ENCODE data around the gene TMEM121B.
"Not testable (repeated sequence)": the region's sequence is repeated elsewhere in the genome, so short reads cannot be mapped to it uniquely, and the experiment has no call there.

TMEM121B gene

DNA sequence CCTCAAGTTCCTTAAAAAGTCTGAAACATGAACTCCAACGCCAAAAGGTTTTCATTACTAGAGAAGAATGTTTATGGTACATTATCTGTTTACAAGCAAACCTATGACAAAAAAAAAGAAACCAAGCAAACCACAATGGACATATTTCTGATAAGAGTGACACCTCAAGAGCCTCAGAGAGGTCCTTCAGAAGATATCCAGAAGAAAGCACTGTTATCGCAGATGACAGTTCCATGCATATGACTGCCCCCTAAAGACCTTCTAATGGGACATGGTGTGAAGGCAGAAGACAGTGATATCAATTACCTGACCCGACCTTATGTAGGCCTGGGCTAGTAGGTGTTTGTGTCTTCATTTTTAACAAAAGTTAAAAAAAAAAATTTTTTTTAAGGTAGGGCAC lies 34.8 kb upstream of the TMEM121B start:
- H3K4me1 ChIP-seq (ENCODE audit: control insufficient read depth in 1 of 2, insufficient read depth in 2 of 2, low read length in 2 of 2), result peaks cover 32 to 38% of the 10 kb centered on the region in 2 donors

DNA sequence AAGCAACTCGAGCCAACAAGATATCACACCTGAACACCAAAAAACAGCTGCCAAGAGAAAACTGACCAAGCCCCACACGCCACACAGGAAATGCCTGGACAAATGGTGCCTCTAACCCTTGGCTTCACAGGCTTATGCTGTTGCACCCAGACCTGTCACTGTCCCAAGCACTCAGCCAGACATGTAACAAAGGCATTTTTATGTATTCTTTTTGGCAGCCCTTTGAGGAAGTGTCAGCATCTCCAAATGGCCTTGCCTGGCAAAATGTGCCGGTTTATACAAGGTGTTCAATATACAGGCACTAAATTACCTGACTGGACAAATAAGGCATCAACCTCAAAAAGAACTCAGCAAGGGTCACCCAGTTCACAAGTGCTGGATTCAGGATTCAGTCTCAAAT lies 31.8 kb upstream of the TMEM121B start:
- Histone ChIP-seq H3K27me3 (ENCODE audit: control insufficient read depth in 1 of 2, insufficient read depth in 2 of 2, low read length in 2 of 2) (no peaks in the 10 kb centered on the region), H3K4me3 (ENCODE audit: low read depth in 1 of 2, low read length in 2 of 2) (no peak overlapping the region), H3K9me3 (ENCODE audit: control insufficient read depth in 1 of 2, low read length in 2 of 2) (no peaks in the 10 kb centered on the region), H3K27ac (ENCODE audit: low read depth, low read length) (no peak overlapping the region), H3K4me1 (ENCODE audit: control insufficient read depth in 1 of 2, insufficient read depth in 2 of 2, low read length in 2 of 2) (peaks cover 39 to 59% of the 10 kb centered on the region in 2 donors), H3K9ac (ENCODE audit: low read depth in 1 of 2, low read length in 2 of 2) (peak overlapping the region in 1 of 2 donors; percentile 31), H3K36me3 (ENCODE audit: control insufficient read depth in 1 of 2, insufficient read depth in 2 of 2, low read length in 2 of 2) (peaks cover 0 to 6% of the 10 kb centered on the region in 2 donors)

More for the DNA sequence above, 34.8 kb upstream of the TMEM121B start:
- H3K27ac ChIP-seq (ENCODE audit: low read depth, low read length), result no peak overlapping the region
- H3K27me3 ChIP-seq (ENCODE audit: control insufficient read depth in 1 of 2, insufficient read depth in 2 of 2, low read length in 2 of 2), result no peaks in the 10 kb centered on the region
- H3K9ac ChIP-seq (ENCODE audit: low read depth in 1 of 2, low read length in 2 of 2), result no peak overlapping the region
- H3K36me3 ChIP-seq (ENCODE audit: control insufficient read depth in 1 of 2, insufficient read depth in 2 of 2, low read length in 2 of 2), result no peaks in the 10 kb centered on the region
- no peaks in the 10 kb centered on the region for H3K9me3 ChIP-seq (ENCODE audit: control insufficient read depth in 1 of 2, low read length in 2 of 2)
- H3K4me3 ChIP-seq (ENCODE audit: low read depth in 1 of 2, low read length in 2 of 2), result no peak overlapping the region

DNA sequence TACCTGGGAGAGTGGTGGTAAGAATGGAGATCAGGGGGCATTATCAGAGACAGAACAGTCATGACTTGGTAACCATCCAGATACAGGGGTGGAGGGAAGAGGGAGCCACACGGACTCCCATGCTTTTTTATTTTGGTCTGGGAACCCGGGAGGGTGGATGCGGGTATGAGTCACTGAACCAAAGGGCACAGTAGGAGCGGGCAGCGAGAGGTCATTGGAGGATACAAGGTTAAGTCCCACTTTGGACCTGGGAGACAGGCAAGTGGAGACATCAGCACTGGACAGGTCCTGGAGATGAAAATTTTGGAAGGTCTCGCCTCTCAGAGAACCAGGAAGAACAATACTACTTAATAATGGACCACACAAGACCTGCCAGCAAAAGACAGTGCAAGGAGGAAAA lies 31.2 kb upstream of the TMEM121B start:
- Histone ChIP-seq H3K27me3 (ENCODE audit: control insufficient read depth in 1 of 2, insufficient read depth in 2 of 2, low read length in 2 of 2) (no peaks in the 10 kb centered on the region), H3K27ac (ENCODE audit: low read depth, low read length) (no peak overlapping the region)

DNA sequence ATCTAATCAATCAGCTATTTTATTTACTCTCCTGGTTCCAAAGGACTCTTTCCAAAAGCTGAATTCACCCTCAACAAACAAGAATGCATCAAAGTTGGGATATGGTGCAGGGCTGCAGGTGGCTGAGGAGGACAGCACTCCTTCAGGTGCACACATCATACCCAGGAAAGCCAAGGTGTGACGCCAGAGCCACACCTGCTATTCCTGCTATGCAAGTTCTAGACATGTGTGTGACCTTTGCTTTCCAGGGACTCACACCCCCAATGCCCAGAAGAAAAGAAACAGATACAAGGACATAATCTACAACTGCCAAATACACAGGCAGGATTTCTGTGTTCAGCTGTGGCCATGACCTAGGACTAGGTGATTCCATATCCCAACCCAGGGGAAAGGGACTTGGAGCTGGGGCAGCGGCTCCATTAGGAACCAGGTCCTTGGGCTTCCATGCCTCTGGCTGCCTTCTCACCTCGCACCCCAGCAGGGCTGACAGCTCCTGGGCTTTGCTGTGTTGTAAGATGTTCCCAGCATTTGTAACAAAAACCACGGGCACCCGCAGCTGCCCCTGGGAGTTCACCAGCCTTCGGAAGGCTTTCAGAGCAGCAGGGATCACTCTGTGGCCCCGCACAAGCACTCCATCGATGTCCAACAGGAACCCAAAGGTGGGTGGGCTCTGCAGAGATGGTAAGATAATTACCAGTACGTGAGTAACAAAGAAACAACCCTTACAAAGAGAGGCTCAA lies 28.1 kb upstream of the TMEM121B start:
- H3K4me1 ChIP-seq (ENCODE audit: control insufficient read depth in 1 of 2, insufficient read depth in 2 of 2, low read length in 2 of 2), result peaks cover 34 to 46% of the 10 kb centered on the region in 2 donors
- H3K27me3 ChIP-seq (ENCODE audit: control insufficient read depth in 1 of 2, insufficient read depth in 2 of 2, low read length in 2 of 2), result no peaks in the 10 kb centered on the region
- no peaks in the 10 kb centered on the region for H3K9me3 ChIP-seq (ENCODE audit: control insufficient read depth in 1 of 2, low read length in 2 of 2)
- peak overlapping the region in 1 of 2 donors; percentile 42 for H3K4me3 ChIP-seq (ENCODE audit: low read depth in 1 of 2, low read length in 2 of 2)
- H3K27ac ChIP-seq (ENCODE audit: low read depth, low read length), result peak overlapping the region; percentile 77
- H3K36me3 ChIP-seq (ENCODE audit: control insufficient read depth in 1 of 2, insufficient read depth in 2 of 2, low read length in 2 of 2), result peaks cover 4 to 27% of the 10 kb centered on the region in 2 donors
- peak overlapping the region; percentile 15 to 26 for H3K9ac ChIP-seq (ENCODE audit: low read depth in 1 of 2, low read length in 2 of 2)

More for the DNA sequence above, 31.2 kb upstream of the TMEM121B start:
- Histone ChIP-seq H3K36me3 (ENCODE audit: control insufficient read depth in 1 of 2, insufficient read depth in 2 of 2, low read length in 2 of 2) (peaks cover 4 to 12% of the 10 kb centered on the region in 2 donors), H3K9ac (ENCODE audit: low read depth in 1 of 2, low read length in 2 of 2) (no peak overlapping the region), H3K4me3 (ENCODE audit: low read depth in 1 of 2, low read length in 2 of 2) (no peak overlapping the region), H3K4me1 (ENCODE audit: control insufficient read depth in 1 of 2, insufficient read depth in 2 of 2, low read length in 2 of 2) (peaks cover 34 to 53% of the 10 kb centered on the region in 2 donors), H3K9me3 (ENCODE audit: control insufficient read depth in 1 of 2, low read length in 2 of 2) (no peaks in the 10 kb centered on the region)

DNA sequence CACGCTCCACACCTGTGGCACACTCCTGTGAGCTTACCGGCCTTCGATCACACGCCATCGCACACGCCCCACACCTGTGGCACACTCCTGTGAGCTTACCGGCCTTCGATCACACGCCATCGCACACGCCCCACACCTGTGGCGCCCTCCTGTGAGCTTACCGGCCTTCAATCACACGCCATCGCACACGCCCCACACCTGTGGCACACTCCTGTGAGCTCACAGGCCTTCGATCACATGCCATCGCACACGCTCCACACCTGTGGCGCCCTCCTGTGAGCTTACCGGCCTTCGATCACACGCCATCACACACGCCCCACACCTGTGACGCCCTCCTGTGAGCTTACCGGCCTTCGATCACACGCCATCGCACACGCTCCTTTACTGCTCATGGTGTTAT lies 26.3 kb upstream of the TMEM121B start:
- Histone ChIP-seq H3K4me1 (ENCODE audit: control insufficient read depth in 1 of 2, insufficient read depth in 2 of 2, low read length in 2 of 2) (peaks cover 26 to 34% of the 10 kb centered on the region in 2 donors), H3K36me3 (ENCODE audit: control insufficient read depth in 1 of 2, insufficient read depth in 2 of 2, low read length in 2 of 2) (peaks cover 16 to 45% of the 10 kb centered on the region in 2 donors)
- not testable (repeated sequence) for H3K4me3 ChIP-seq (ENCODE audit: low read depth in 1 of 2, low read length in 2 of 2); H3K9ac ChIP-seq (ENCODE audit: low read depth in 1 of 2, low read length in 2 of 2); H3K27ac ChIP-seq (ENCODE audit: low read depth, low read length); H3K27me3 ChIP-seq (ENCODE audit: control insufficient read depth in 1 of 2, insufficient read depth in 2 of 2, low read length in 2 of 2); H3K9me3 ChIP-seq (ENCODE audit: control insufficient read depth in 1 of 2, low read length in 2 of 2)

DNA sequence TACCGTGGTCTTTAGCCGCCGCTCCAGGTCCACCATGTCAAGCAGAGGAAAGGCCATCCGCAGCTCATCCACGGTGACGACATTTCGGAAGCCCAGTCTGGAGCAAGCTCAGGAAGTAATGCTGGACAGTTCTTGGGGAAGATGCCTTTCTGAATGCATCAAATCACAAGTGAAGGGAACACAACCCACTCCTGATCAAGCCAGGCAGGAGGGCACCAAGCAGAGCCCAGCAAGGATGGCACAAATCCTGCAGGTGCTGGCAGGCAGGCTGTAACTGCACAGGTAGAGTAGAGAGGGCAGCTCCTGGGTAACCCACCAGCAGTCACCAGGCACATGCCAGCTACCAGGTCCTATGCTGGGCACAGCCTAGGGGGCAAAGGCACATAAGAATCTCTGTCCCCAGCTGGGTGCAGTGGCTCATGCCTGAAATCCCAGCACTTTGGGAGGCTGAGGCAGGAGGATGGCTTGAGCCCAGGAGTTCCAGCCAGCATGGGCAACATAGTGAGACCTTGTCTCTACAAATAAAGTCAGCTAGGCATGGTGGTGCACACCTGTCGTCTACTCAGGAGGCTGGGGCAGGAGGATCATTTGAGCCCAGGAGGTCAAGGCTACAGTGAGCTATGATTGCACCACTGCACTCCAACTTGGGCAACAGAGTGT lies 24.0 kb upstream of the TMEM121B start:
- H3K36me3 ChIP-seq (ENCODE audit: control insufficient read depth in 1 of 2, insufficient read depth in 2 of 2, low read length in 2 of 2), result peaks cover 33 to 68% of the 10 kb centered on the region in 2 donors

DNA sequence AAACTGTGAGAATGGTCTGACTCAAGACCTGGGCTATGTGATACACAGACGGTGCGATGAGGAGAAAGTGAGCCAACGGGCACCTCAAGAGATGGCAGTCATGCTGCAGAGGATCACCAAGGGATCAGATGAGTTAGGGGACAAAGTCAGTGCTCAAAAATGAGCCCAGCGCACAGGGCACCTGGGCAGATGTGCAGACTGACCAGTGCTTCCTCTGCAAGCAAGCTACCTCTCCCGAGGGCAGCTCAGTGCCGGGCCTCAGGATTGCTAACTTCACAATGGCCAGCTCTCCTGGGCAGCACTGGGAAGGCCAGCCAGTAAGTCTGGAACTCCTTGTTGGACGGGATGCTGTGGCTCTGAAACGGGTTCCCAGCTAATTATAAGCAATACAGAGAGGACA lies 22.7 kb upstream of the TMEM121B start:
- no peaks in the 10 kb centered on the region for H3K9me3 ChIP-seq (ENCODE audit: control insufficient read depth in 1 of 2, low read length in 2 of 2)
- H3K27ac ChIP-seq (ENCODE audit: low read depth, low read length), result no peak overlapping the region
- H3K9ac ChIP-seq (ENCODE audit: low read depth in 1 of 2, low read length in 2 of 2), result no peak overlapping the region
- peaks cover 7 to 8% of the 10 kb centered on the region in 2 donors for H3K4me1 ChIP-seq (ENCODE audit: control insufficient read depth in 1 of 2, insufficient read depth in 2 of 2, low read length in 2 of 2)
- no peaks in the 10 kb centered on the region for H3K27me3 ChIP-seq (ENCODE audit: control insufficient read depth in 1 of 2, insufficient read depth in 2 of 2, low read length in 2 of 2)
- H3K36me3 ChIP-seq (ENCODE audit: control insufficient read depth in 1 of 2, insufficient read depth in 2 of 2, low read length in 2 of 2), result peaks cover 33 to 75% of the 10 kb centered on the region in 2 donors
- no peak overlapping the region for H3K4me3 ChIP-seq (ENCODE audit: low read depth in 1 of 2, low read length in 2 of 2)

More for the DNA sequence above, 24.0 kb upstream of the TMEM121B start:
- no peak overlapping the region for H3K4me3 ChIP-seq (ENCODE audit: low read depth in 1 of 2, low read length in 2 of 2)
- no peak overlapping the region for H3K9ac ChIP-seq (ENCODE audit: low read depth in 1 of 2, low read length in 2 of 2)
- no peaks in the 10 kb centered on the region for H3K27me3 ChIP-seq (ENCODE audit: control insufficient read depth in 1 of 2, insufficient read depth in 2 of 2, low read length in 2 of 2)
- H3K4me1 ChIP-seq (ENCODE audit: control insufficient read depth in 1 of 2, insufficient read depth in 2 of 2, low read length in 2 of 2), result peaks cover 12 to 19% of the 10 kb centered on the region in 2 donors
- no peaks in the 10 kb centered on the region for H3K9me3 ChIP-seq (ENCODE audit: control insufficient read depth in 1 of 2, low read length in 2 of 2)
- no peak overlapping the region for H3K27ac ChIP-seq (ENCODE audit: low read depth, low read length)

DNA sequence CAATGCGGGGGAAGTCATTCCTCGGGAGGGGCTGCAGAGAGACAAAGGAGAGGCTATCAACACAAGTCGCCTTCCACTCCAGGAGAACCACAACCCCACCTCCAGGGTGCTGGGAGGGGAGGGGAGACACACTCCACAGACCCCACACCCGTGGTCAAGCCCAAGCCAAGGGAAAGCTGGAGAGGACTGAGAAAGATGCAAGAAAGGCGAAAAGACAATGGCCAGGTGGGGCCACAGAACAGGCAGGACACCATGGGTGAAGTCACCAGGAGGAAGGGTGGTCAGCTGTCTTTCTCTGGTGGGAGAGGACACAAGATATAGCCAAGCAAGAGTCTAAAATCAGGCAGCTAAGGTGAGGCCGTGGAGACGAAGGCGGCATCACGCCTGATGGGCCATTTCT lies 21.9 kb upstream of the TMEM121B start:
- H3K4me3 ChIP-seq (ENCODE audit: low read depth in 1 of 2, low read length in 2 of 2), result no peak overlapping the region
- no peak overlapping the region for H3K27ac ChIP-seq (ENCODE audit: low read depth, low read length)
- H3K9ac ChIP-seq (ENCODE audit: low read depth in 1 of 2, low read length in 2 of 2), result no peak overlapping the region
- no peaks in the 10 kb centered on the region for H3K9me3 ChIP-seq (ENCODE audit: control insufficient read depth in 1 of 2, low read length in 2 of 2)
- H3K36me3 ChIP-seq (ENCODE audit: control insufficient read depth in 1 of 2, insufficient read depth in 2 of 2, low read length in 2 of 2), result peaks cover 33 to 77% of the 10 kb centered on the region in 2 donors
- peaks cover 0 to under 1% of the 10 kb centered on the region in 2 donors for H3K4me1 ChIP-seq (ENCODE audit: control insufficient read depth in 1 of 2, insufficient read depth in 2 of 2, low read length in 2 of 2)
- no peaks in the 10 kb centered on the region for H3K27me3 ChIP-seq (ENCODE audit: control insufficient read depth in 1 of 2, insufficient read depth in 2 of 2, low read length in 2 of 2)

DNA sequence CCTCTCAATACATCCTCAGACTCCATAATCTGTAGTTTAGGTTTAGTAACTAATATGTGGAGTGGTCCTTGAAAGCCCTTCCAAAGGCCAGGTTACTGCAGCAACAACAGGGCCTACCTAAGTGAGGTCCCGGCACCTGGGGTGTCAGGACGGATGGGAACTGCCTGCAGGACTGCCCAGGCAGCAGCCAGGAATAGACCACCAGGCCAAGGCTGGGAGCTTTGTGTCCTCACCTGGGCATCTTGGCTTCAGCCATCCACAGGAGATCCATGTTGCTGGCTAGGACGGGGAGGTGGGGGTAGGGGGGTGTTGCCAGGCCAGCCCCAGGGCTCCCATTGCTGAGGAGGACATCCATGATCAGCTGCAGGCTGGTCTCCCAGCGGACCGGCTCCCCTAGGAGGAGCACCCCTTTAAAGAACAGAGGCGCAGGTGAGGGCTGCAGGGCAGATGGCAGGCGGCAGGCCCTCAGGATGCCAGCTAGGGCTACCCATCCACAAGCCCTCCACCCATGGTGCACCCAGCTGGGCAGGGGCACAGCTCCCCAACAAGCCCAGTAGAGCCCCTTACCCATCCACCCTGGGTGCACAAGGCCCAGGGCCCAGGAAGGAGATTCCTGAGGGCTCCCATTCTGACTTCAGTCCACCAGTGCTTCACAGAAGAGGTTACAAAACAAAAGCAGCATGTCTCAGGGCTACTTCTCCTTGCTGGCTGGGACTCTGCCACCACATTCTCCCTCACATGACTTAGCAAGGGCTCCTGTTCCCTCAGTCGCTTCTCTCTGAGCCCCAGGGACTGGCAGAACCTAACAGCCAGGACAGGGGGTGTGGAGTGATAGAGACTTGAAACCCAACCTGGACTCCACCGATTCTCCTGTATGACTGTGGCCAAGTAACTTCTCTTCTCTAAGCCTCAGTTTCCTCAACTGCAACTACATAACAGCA lies 19.9 kb upstream of the TMEM121B start:
- H3K9me3 ChIP-seq (ENCODE audit: control insufficient read depth in 1 of 2, low read length in 2 of 2), result no peaks in the 10 kb centered on the region
- no peaks in the 10 kb centered on the region for H3K4me1 ChIP-seq (ENCODE audit: control insufficient read depth in 1 of 2, insufficient read depth in 2 of 2, low read length in 2 of 2)
- no peak overlapping the region for H3K4me3 ChIP-seq (ENCODE audit: low read depth in 1 of 2, low read length in 2 of 2)
- H3K9ac ChIP-seq (ENCODE audit: low read depth in 1 of 2, low read length in 2 of 2), result no peak overlapping the region
- no peak overlapping the region for H3K27ac ChIP-seq (ENCODE audit: low read depth, low read length)
- H3K36me3 ChIP-seq (ENCODE audit: control insufficient read depth in 1 of 2, insufficient read depth in 2 of 2, low read length in 2 of 2), result peaks cover 29 to 81% of the 10 kb centered on the region in 2 donors
- no peaks in the 10 kb centered on the region for H3K27me3 ChIP-seq (ENCODE audit: control insufficient read depth in 1 of 2, insufficient read depth in 2 of 2, low read length in 2 of 2)

Data from duodenal mucosa (tissue), 2 donors.